Neural cell (in vitro differentiated cells): Measurements from ENCODE around the gene CKB. TPM values are rescaled to one million over a fixed set of nuclear protein-coding genes. Genes with fewer than 3 reads are reported as not detected.

Experiments
- H2AFZ ChIP-seq: fragments of 200-600, 300-800 bp; sonication (generic), shearing (Covaris generic); 2 replicates; pipeline ENCODE4 v1.6.0; 2014; ENCODE audit warnings: low read depth, mild to moderate bottlenecking, antibody characterized with exemption, low read length, moderate library complexity
- H3F3A ChIP-seq: fragments of 200-600 bp; shearing (Covaris generic); 2 replicates; pipeline ENCODE4 v1.6.1; 2016; ENCODE audit warnings: mild to moderate bottlenecking, moderate library complexity, mixed read lengths, antibody characterized with exemption, low read length; ENCODE audit not compliant: insufficient read depth, poor library complexity, severe bottlenecking
- H3K27ac ChIP-seq: fragments of 200-600, 300-800 bp; sonication (generic), shearing (Covaris generic); 2 replicates; pipeline ENCODE4 v1.5.1; 2014; ENCODE audit warnings: mild to moderate bottlenecking, low read length, moderate library complexity
- H3K27me3 ChIP-seq: fragments of 300-800, 200-600 bp; sonication (generic), shearing (Covaris generic); 2 replicates; pipeline ENCODE4 v1.6.0; 2014; ENCODE audit warnings: mild to moderate bottlenecking, low read depth, low read length, moderate library complexity; ENCODE audit not compliant: insufficient read depth
- H3K36me3 ChIP-seq: fragments of 300-800, 200-600 bp; sonication (generic), shearing (Covaris generic); 2 replicates; pipeline ENCODE4 v1.5.1; 2014; ENCODE audit warnings: mild to moderate bottlenecking, antibody characterized with exemption, low read length, moderate library complexity; ENCODE audit not compliant: insufficient read depth
- H3K4me2 ChIP-seq: fragments of 300-800, 200-600 bp; sonication (generic), shearing (Covaris generic); 2 replicates; pipeline ENCODE4 v1.6.0; 2014; ENCODE audit warnings: mild to moderate bottlenecking, low read length
- H3K4me3 ChIP-seq: fragments of 300-800, 200-600 bp; sonication (generic), shearing (Covaris generic); 2 replicates; pipeline ENCODE4 v1.5.1; 2014; ENCODE audit warnings: mild to moderate bottlenecking, low read length, moderate library complexity
- H3K79me2 ChIP-seq: fragments of 200-600 bp; shearing (Covaris generic); replicated peaks from 2 replicates; pipeline ENCODE4 v1.6.0; 2014; ENCODE audit warnings: mild to moderate bottlenecking, low read length, moderate library complexity; ENCODE audit not compliant: insufficient read depth
- H3K9ac ChIP-seq: fragments of 300-800, 200-600 bp; sonication (generic), shearing (Covaris generic); 2 replicates; pipeline ENCODE4 v1.6.1; 2016; ENCODE audit warnings: mild to moderate bottlenecking, low read length, mixed read lengths
- H3K9me2 ChIP-seq: fragments of 200-600 bp; shearing (Covaris generic); 2 replicates; pipeline ENCODE4 v1.6.1; 2016; ENCODE audit warnings: mild to moderate bottlenecking, low read length, mixed read lengths; ENCODE audit not compliant: insufficient read depth
- H3K9me3 ChIP-seq: fragments of 200-600, 300-800 bp; sonication (generic), shearing (Covaris generic); 2 replicates; pipeline ENCODE4 v1.6.1; 2016; ENCODE audit warnings: mild to moderate bottlenecking, mixed run types, low read length, moderate library complexity, mixed read lengths
- H4K20me1 ChIP-seq: fragments of 200-600 bp; shearing (Covaris generic); 2 replicates; pipeline ENCODE4 v1.6.1; 2016; ENCODE audit warnings: mild to moderate bottlenecking, mixed run types; ENCODE audit not compliant: insufficient read depth
- CTCF ChIP-seq: fragments of 450-650 bp; IDR thresholded peaks from 2 replicates; pipeline ENCODE4 v1.5.1; 2014; ENCODE audit warnings: antibody characterized with exemption, mild to moderate bottlenecking, moderate library complexity; ENCODE audit not compliant: poor library complexity, severe bottlenecking
- EP300 ChIP-seq: fragments of 450-650 bp; conservative IDR thresholded peaks from 2 replicates; pipeline ENCODE4 v1.6.1; 2014; ENCODE audit warnings: antibody characterized with exemption, mild to moderate bottlenecking, moderate library complexity; ENCODE audit not compliant: poor library complexity, severe bottlenecking
- EZH2 ChIP-seq: fragments of 200-600, 300-800 bp; shearing (Covaris generic), sonication (generic); IDR thresholded peaks from 2 replicates; pipeline ENCODE4 v1.6.1; 2014; ENCODE audit warnings: antibody characterized with exemption, low read length, borderline replicate concordance, mild to moderate bottlenecking; ENCODE audit not compliant: insufficient read depth, poor library complexity, severe bottlenecking
- MXI1 ChIP-seq: fragments of 450-650 bp; conservative IDR thresholded peaks from 2 replicates; pipeline ENCODE4 v1.6.1; 2014; ENCODE audit warnings: antibody characterized with exemption, mild to moderate bottlenecking; ENCODE audit not compliant: poor library complexity, severe bottlenecking
- POLR2AphosphoS5 ChIP-seq: IDR thresholded peaks from 2 replicates; pipeline ENCODE4 v1.6.1; 2012
- RAD21 ChIP-seq: fragments of 450-650 bp; conservative IDR thresholded peaks from 2 replicates; pipeline ENCODE4 v1.6.1; 2014; ENCODE audit warnings: antibody characterized with exemption, mild to moderate bottlenecking, moderate library complexity
- REST ChIP-seq: IDR thresholded peaks from 2 replicates; pipeline ENCODE4 v1.6.1; 2012; ENCODE audit warnings: borderline replicate concordance
- SMC3 ChIP-seq: fragments of 450-650 bp; conservative IDR thresholded peaks from 2 replicates; pipeline ENCODE4 v1.6.1; 2014; ENCODE audit warnings: antibody characterized with exemption, mild to moderate bottlenecking, moderate library complexity; ENCODE audit not compliant: poor library complexity
- TAF1 ChIP-seq: IDR thresholded peaks from 2 replicates; pipeline ENCODE4 v1.6.1; 2012; ENCODE audit warnings: low read depth
- polyA plus RNA-seq: library from polyadenylated mRNA; depleted of rRNA; stranded (reverse); fragments of >200 nt; gene quantifications from 2 replicates; pipeline ENCODE4 v1.2.3, GENCODE V29; 2014

CKB gene
- polyA plus RNA-seq, 1 donor from 2014 or later: 918 TPM

GRCh38 chr14:103556946-103557758 lies 34.5 kb upstream of the CKB start:
- Histone ChIP-seq H3K9me3 (no peaks in the 10 kb centered on the region), H3K27ac (no peak overlapping the region), H3K79me2 (peaks cover 44% of the 10 kb centered on the region), H3K36me3 (peaks cover 6% of the 10 kb centered on the region), H3K4me2 (no peak overlapping the region), H3K9me2 (no peaks in the 10 kb centered on the region), H3F3A (no peaks in the 10 kb centered on the region), H3K4me3 (no peak overlapping the region), H3K27me3 (no peaks in the 10 kb centered on the region), H4K20me1 (no peaks in the 10 kb centered on the region), H3K9ac (peak overlapping the region; percentile 18), H2AFZ (no peak overlapping the region)
- no peak for TF ChIP-seq RAD21
- no peak for TF ChIP-seq MXI1
- no peak for TF ChIP-seq EZH2
- TF ChIP-seq POLR2AphosphoS5: no peak

DNA sequence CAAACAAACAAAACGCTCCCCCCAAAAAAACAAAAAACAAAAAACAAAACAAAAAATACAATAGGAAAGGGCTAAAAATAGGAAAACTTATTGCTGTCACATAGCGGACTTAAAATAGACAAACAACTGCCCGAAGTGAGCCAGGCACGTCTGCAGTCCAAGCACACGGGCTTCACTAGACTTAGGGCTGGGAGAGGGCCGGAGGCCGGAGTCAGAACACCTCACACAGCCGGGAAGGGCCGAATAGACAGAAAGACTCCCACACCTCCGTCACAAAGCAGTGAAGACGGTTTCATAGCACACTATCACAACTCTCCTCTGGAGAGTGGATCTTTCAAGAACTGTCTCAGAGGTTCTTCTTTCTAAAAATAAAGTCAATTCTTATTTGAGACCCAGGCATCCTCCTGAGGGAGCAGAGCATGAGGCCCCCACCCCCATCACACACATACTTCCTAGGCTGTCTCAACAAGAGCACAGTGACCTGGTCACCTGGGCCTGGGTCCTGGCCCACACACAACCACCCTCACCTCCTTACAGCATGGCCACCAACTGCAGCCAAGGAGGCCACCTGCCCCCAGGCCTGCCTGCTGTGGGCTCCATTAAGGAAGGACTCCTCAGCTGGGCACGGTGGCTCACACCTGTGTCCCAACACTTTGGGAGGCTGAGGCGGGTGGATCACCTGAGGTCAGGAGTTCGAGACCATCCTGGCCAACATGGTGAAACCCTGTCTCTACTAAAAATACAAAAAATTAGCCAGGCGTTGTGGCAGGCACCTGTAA lies 33.1 kb upstream of the CKB start:
- Histone ChIP-seq H4K20me1 (no peaks in the 10 kb centered on the region), H3K79me2 (peaks cover 33% of the 10 kb centered on the region), H3F3A (no peaks in the 10 kb centered on the region), H3K27me3 (no peaks in the 10 kb centered on the region), H3K4me2 (no peak overlapping the region), H3K36me3 (peaks cover 6% of the 10 kb centered on the region), H3K9ac (no peak overlapping the region), H2AFZ (no peak overlapping the region), H3K9me2 (no peaks in the 10 kb centered on the region), H3K9me3 (no peaks in the 10 kb centered on the region), H3K4me3 (no peak overlapping the region), H3K27ac (no peak overlapping the region)
- TF ChIP-seq REST (no peak), MXI1 (no peak), POLR2AphosphoS5 (no peak), SMC3 (no peak), EZH2 (no peak), EP300 (no peak), TAF1 (no peak), CTCF (no peak), RAD21 (no peak)
